HepG2 (cell line): ENCODE measurements around the gene MGST1. TPM values are rescaled to one million over a fixed set of nuclear protein-coding genes. Genes with fewer than 3 reads are reported as not detected.

Experiments used
- ATF4 ChIP-seq, 2 experiments: fragments of 450-650 bp in 1 of 2; sonication (generic) in 1 of 2; formaldehyde crosslinking; IDR thresholded peaks; 2 replicates each; pipeline versions ENCODE4 v1.5.0 to v1.8.0; 2020 to 2022; ENCODE audit warnings: mild to moderate bottlenecking in 1 of 2, missing genetic modification reagents in 1 of 2
- BHLHE40 ChIP-seq: IDR thresholded peaks from 2 replicates; pipeline ENCODE4 v1.6.1; 2011; ENCODE audit warnings: low read length, improper control_type of control experiment
- DR1 ChIP-seq: sonication (generic); formaldehyde crosslinking; IDR thresholded peaks from 2 replicates; pipeline ENCODE4 v1.8.0; 2021; ENCODE audit warnings: mild to moderate bottlenecking, missing genetic modification reagents, inconsistent platforms
- ELF1 ChIP-seq: sonication (generic); formaldehyde crosslinking; IDR thresholded peaks from 2 replicates; pipeline ENCODE4 v1.4.0; 2020; ENCODE audit warnings: missing genetic modification reagents
- GATAD1 ChIP-seq: IDR thresholded peaks from 2 replicates; pipeline ENCODE4 v1.6.1; 2016; ENCODE audit warnings: missing genetic modification reagents, missing compliant biosample characterization
- GZF1 ChIP-seq: sonication (generic); formaldehyde crosslinking; IDR thresholded peaks from 2 replicates; pipeline ENCODE4 v1.5.1; 2020; ENCODE audit warnings: mild to moderate bottlenecking, missing genetic modification reagents
- HBP1 ChIP-seq: IDR thresholded peaks from 2 replicates; pipeline ENCODE4 v1.6.1; 2016; ENCODE audit warnings: low read depth, control low read depth
- HNRNPL ChIP-seq: fragments of 200-400 bp; formaldehyde crosslinking; IDR thresholded peaks from 2 replicates; pipeline ENCODE4 v1.6.1; 2017; ENCODE audit warnings: mild to moderate bottlenecking, low read depth, low read length
- JDP2 ChIP-seq: sonication (generic); formaldehyde crosslinking; IDR thresholded peaks from 2 replicates; pipeline ENCODE4 v1.8.1; 2022; ENCODE audit warnings: missing genetic modification reagents, borderline replicate concordance
- MLLT10 ChIP-seq: sonication (generic); formaldehyde crosslinking; IDR thresholded peaks from 2 replicates; pipeline ENCODE4 v1.4.0; 2020; ENCODE audit warnings: missing genetic modification reagents
- NFKBIZ ChIP-seq: IDR thresholded peaks from 2 replicates; pipeline ENCODE4 v1.6.1; 2018; ENCODE audit warnings: missing genetic modification reagents, missing compliant biosample characterization
- POLR2AphosphoS5 ChIP-seq: IDR thresholded peaks from 2 replicates; pipeline ENCODE4 v1.6.1; 2012; ENCODE audit warnings: low read depth, low read length
- PRDM15 ChIP-seq: sonication (generic); formaldehyde crosslinking; IDR thresholded peaks from 2 replicates; pipeline ENCODE4 v1.4.0; 2020; ENCODE audit warnings: missing genetic modification reagents
- PRPF4 ChIP-seq: fragments of 200-400 bp; formaldehyde crosslinking; IDR thresholded peaks from 2 replicates; pipeline ENCODE4 v1.6.1; 2016; ENCODE audit warnings: low read length, low read depth; ENCODE audit not compliant: poor library complexity, severe bottlenecking
- SRSF1 ChIP-seq: fragments of 200-400 bp; formaldehyde crosslinking; optimal IDR thresholded peaks from 2 replicates; pipeline ENCODE3; 2017; ENCODE audit warnings: mild to moderate bottlenecking, low read depth, low read length, moderate library complexity
- TEAD3 ChIP-seq: optimal IDR thresholded peaks from 2 replicates; pipeline ENCODE3; 2016; ENCODE audit warnings: borderline replicate concordance
- TFDP2 ChIP-seq: sonication (generic); formaldehyde crosslinking; IDR thresholded peaks from 2 replicates; pipeline ENCODE4 v1.4.0; 2020; ENCODE audit warnings: missing genetic modification reagents
- TOE1 ChIP-seq: sonication (generic); formaldehyde crosslinking; IDR thresholded peaks from 2 replicates; pipeline ENCODE4 v1.4.0; 2020; ENCODE audit warnings: mild to moderate bottlenecking, missing genetic modification reagents
- XRCC5 ChIP-seq: fragments of 200-400 bp; formaldehyde crosslinking; optimal IDR thresholded peaks from 2 replicates; pipeline ENCODE3; 2017; ENCODE audit warnings: mild to moderate bottlenecking, low read length
- ZBTB21 ChIP-seq: sonication (generic); formaldehyde crosslinking; IDR thresholded peaks from 2 replicates; pipeline ENCODE4 v1.4.0; 2020; ENCODE audit warnings: missing genetic modification reagents
- ZNF101 ChIP-seq: sonication (generic); formaldehyde crosslinking; IDR thresholded peaks from 2 replicates; pipeline ENCODE4 v1.4.0; 2020; ENCODE audit warnings: mild to moderate bottlenecking, low read depth, missing genetic modification reagents, borderline replicate concordance
- ZNF263 ChIP-seq: sonication (generic); formaldehyde crosslinking; IDR thresholded peaks from 2 replicates; pipeline ENCODE4 v1.4.0; 2020; ENCODE audit warnings: missing genetic modification reagents
- ZNF367 ChIP-seq: sonication (generic); formaldehyde crosslinking; IDR thresholded peaks from 2 replicates; pipeline ENCODE4 v1.4.0; 2020; ENCODE audit warnings: missing genetic modification reagents, borderline replicate concordance
- polyA plus RNA-seq, 8 experiments: library from polyadenylated mRNA; depleted of rRNA in 3 of 8; stranded (reverse) in 7 of 8; unstranded in 1 of 8; fragments of >200 nt; fragmentation: Illumina TruSeq in 4 of 8; extraction: Trizol in 4 of 8; gene quantifications; 2 replicates each; pipeline versions ENCODE4 v1.2.1 to v1.2.3, GENCODE V29; 2011 to 2016; ENCODE audit warnings: low read depth in 4 of 8, missing spikeins in 1 of 8, mixed read lengths in 1 of 8; ENCODE audit not compliant: insufficient read depth in 1 of 8
- total RNA-seq, 5 experiments: library from RNA; depleted of rRNA; stranded (reverse); fragments of >200 nt; fragmentation: Illumina TruSeq; extraction: Trizol; gene quantifications; 2 replicates each; pipeline ENCODE4 v1.2.3, GENCODE V29; 2016; ENCODE audit warnings: low read depth in 1 of 5

Gene MGST1
- total and polyA plus RNA-seq, 2 of the 13 experiments (the other 11 are each of a cell fraction or from before 2014, with no cell fraction given), result 119 to 152 TPM

GRCh38 chr12:16359512-16360491, 12.4 kb downstream of the MGST1 start (continued):
- TF ChIP-seq ZNF263 (no peak), TEAD3 (CRISPR knock-in tag) (no peak), ATF4 (CRISPR knock-in tag; IDR thresholded peaks at IDR 0.05) (no peak), POLR2AphosphoS5 (no peak), HBP1 (no peak), ZNF101 (CRISPR knock-in tag) (no peak), BHLHE40 (no peak), ZBTB21 (CRISPR knock-in tag) (no peak), JDP2 (CRISPR knock-in tag) (no peak), SRSF1 (no peak), PRDM15 (CRISPR knock-in tag) (no peak), NFKBIZ (CRISPR knock-in tag) (no peak), HNRNPL (no peak), PRPF4 (peak; percentile 84), TOE1 (CRISPR knock-in tag) (no peak), ZNF367 (CRISPR knock-in tag) (no peak), TFDP2 (CRISPR knock-in tag) (no peak), XRCC5 (peak; percentile 65), MLLT10 (CRISPR knock-in tag) (no peak), GZF1 (no peak), ELF1 (CRISPR knock-in tag) (no peak), GATAD1 (no peak), DR1 (CRISPR knock-in tag) (no peak)
